ENCODE results near the gene TMEM212. TPM values are rescaled to one million over a fixed set of nuclear protein-coding genes. Genes with fewer than 3 reads are reported as not detected.

The TMEM212 gene
- total and polyA plus RNA-seq, 2 of the 13 experiments (the other 11 are each of a cell fraction or from before 2014, with no cell fraction given), result not detected

DNA sequence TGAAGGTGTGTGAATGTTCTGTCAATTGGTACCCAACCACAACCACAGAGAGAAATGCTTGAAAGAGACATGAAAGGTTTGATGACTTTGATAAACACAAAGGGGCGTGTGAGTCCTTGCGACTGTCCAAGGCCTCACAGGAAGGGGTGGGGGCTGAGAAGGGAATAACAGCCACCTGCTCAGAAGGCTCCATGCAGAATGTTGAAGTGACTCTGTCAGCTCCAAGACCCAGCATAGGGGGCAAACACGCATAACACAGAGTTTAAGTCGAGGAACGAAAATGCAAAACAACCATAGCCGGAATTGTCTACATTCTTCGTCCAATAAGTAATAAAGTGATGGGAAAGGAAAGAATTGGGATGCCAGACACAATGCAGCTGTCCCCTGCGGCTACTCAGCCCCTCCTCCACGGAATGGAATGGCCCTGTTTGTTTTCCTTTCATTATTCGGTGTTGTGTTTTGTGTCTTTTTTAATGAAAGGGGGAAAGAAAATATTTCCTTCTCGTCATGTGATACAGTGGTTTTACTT, 19.9 kb downstream of the TMEM212 start (continued):
- TF ChIP-seq ZNF557 (CRISPR knock-in tag; IDR thresholded peaks at IDR 0.05), result no peak
- no peak for TF ChIP-seq ZNF709 (CRISPR knock-in tag; IDR thresholded peaks at IDR 0.05)
- no peak for TF ChIP-seq ZSCAN12 (CRISPR knock-in tag; IDR thresholded peaks at IDR 0.05)
- no peak for TF ChIP-seq SMARCE1 (IDR thresholded peaks at IDR 0.05; ENCODE audit: borderline replicate concordance)
- TF ChIP-seq ZNF354B (CRISPR knock-in tag; IDR thresholded peaks at IDR 0.05), result no peak
- 0 out of 2 replicates have a peak, but pooled peaks have one; percentile 32 for TF ChIP-seq ZNF644 (CRISPR knock-in tag; IDR thresholded peaks at IDR 0.05; ENCODE audit: low read depth)
- peak; percentile 35; the same call in 1 of the 2 replicates for TF ChIP-seq FOXO1 (CRISPR knock-in tag; IDR thresholded peaks at IDR 0.05)
- TF ChIP-seq SMC3 (IDR thresholded peaks at IDR 0.05; ENCODE audit: low read length), result no peak
- peak; percentile 51; the same call in 1 of the 2 replicates for TF ChIP-seq NCOA2 (CRISPR knock-in tag; IDR thresholded peaks at IDR 0.05)
- no peak for TF ChIP-seq MEIS1 (CRISPR knock-in tag; IDR thresholded peaks at IDR 0.05; ENCODE audit: borderline replicate concordance)
- TF ChIP-seq ZNF224 (CRISPR knock-in tag; IDR thresholded peaks at IDR 0.05), result no peak
- no peak for TF ChIP-seq TBP (CRISPR knock-in tag; IDR thresholded peaks at IDR 0.05)
- no peak for TF ChIP-seq ZNF629 (CRISPR knock-in tag; conservative IDR thresholded peaks at IDR 0.05)
- TF ChIP-seq MBNL3 (CRISPR knock-in tag; conservative IDR thresholded peaks at IDR 0.05), result no peak
- no peak for TF ChIP-seq ZNF121 (CRISPR knock-in tag; IDR thresholded peaks at IDR 0.05)
- TF ChIP-seq HNF1B (CRISPR knock-in tag; IDR thresholded peaks at IDR 0.05), result no peak
- TF ChIP-seq ZNF180 (CRISPR knock-in tag; IDR thresholded peaks at IDR 0.05; ENCODE audit: borderline replicate concordance, low read depth), result no peak
- no peak for TF ChIP-seq MAFF (IDR thresholded peaks at IDR 0.05; ENCODE audit: low read depth, low read length)
- TF ChIP-seq PHF20 (CRISPR knock-in tag; IDR thresholded peaks at IDR 0.05), result no peak
- TF ChIP-seq, protein P1, sequence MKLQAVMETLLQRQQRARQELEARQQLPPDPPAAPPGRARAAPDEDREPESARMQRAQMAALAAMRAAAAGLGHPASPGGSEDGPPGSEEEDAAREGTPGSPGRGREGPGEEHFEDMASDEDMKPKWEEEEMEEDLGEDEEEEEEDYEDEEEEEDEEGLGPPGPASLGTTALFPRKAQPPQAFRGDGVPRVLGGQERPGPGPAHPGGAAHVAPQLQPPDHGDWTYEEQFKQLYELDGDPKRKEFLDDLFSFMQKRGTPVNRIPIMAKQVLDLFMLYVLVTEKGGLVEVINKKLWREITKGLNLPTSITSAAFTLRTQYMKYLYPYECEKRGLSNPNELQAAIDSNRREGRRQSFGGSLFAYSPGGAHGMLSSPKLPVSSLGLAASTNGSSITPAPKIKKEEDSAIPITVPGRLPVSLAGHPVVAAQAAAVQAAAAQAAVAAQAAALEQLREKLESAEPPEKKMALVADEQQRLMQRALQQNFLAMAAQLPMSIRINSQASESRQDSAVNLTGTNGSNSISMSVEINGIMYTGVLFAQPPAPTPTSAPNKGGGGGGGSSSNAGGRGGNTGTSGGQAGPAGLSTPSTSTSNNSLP (IDR thresholded peaks at IDR 0.05; ENCODE audit: low read depth, low read length), result no peak
- no peak for TF ChIP-seq UBTF (CRISPR knock-in tag; IDR thresholded peaks at IDR 0.05)
- no peak for TF ChIP-seq ZEB1 (IDR thresholded peaks at IDR 0.05; ENCODE audit: insufficient replicate concordance, low read depth)
- TF ChIP-seq, protein P2, sequence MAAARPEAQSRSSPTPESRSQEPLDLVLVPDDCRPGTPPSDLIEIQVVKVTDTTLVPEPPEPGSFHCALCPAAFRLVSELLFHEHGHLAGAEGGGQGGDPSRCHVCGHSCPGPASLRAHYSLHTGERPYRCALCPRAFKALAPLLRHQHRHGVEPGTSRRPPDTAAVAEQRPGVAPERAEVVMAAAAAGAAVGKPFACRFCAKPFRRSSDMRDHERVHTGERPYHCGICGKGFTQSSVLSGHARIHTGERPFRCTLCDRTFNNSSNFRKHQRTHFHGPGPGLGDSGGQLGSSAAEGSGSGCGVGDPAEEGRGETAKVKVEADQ (CRISPR knock-in tag; IDR thresholded peaks at IDR 0.05; ENCODE audit: borderline replicate concordance), result no peak
- no peak for TF ChIP-seq ZNF234 (CRISPR knock-in tag; conservative IDR thresholded peaks at IDR 0.05)
- no peak for TF ChIP-seq GPN1 (CRISPR knock-in tag; IDR thresholded peaks at IDR 0.05; ENCODE audit: borderline replicate concordance)
- no peak for TF ChIP-seq ZNF761 (CRISPR knock-in tag; conservative IDR thresholded peaks at IDR 0.05)
- no peak for TF ChIP-seq AHR (CRISPR knock-in tag; IDR thresholded peaks at IDR 0.05)

Data from HepG2 (cell line).